HG02759 (cell line): ENCODE measurements around the gene ERMN.

Experiments used
- ATAC-seq: cut with Tn5 transposase; IDR thresholded peaks from one replicate; pipeline ENCODE4 v1.9.1; 2021; ENCODE audit warnings: mild to moderate bottlenecking, moderate library complexity; ENCODE audit not compliant: unreplicated experiment

ERMN gene

GRCh38 chr2:157333304-157334047, 7.9 kb upstream of the ERMN start:
- ATAC-seq, result no peak

GRCh38 chr2:157329524-157329923, 3.9 kb upstream of the ERMN start:
- no peak for ATAC-seq

DNA sequence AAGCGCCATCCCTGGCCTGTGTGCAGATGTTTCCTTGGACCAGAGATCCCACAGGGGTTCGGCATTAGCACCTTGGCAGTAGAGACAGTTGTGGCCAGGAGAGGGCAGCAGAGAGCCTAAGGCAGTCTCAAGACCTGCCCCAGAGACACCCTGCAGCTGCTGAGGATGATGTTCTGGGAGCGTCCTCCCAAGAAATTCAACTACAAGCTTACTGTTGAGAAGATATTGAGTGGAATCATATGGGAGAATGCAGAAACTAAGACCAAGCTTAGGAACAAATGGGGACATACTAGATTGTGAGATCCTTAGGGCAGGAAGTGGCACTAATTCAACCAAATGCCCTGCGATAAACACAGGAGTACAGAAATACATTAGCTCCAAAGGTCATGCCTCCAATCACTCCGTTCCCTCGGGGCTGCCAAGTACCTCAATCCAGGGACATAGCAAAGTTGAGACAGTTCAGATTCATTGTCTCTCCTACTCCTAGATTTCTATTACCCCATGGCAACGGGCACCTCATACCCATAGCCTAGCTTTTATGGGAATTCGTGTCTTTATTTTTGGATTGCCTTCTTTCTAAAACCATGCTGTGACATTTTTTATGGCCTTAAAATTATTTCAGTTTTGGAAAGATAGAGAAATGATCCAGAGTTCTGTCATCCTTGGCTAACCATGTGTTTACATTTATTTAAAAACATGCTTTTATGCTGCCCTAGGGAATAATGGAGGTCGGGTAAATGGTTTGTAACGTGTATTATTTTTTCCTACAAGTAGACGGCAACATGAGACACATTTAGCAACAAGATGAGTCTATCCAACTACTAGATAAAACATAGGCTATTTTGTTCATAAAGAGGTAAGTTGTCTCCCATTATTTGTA, 2.2 kb upstream of the ERMN start:
- ATAC-seq, result peak; percentile 99

GRCh38 chr2:157327200-157327599, 1.6 kb upstream of the ERMN start:
- ATAC-seq, result peak; percentile 38

GRCh38 chr2:157326698-157327097, 1.1 kb upstream of the ERMN start:
- ATAC-seq, result no peak

DNA sequence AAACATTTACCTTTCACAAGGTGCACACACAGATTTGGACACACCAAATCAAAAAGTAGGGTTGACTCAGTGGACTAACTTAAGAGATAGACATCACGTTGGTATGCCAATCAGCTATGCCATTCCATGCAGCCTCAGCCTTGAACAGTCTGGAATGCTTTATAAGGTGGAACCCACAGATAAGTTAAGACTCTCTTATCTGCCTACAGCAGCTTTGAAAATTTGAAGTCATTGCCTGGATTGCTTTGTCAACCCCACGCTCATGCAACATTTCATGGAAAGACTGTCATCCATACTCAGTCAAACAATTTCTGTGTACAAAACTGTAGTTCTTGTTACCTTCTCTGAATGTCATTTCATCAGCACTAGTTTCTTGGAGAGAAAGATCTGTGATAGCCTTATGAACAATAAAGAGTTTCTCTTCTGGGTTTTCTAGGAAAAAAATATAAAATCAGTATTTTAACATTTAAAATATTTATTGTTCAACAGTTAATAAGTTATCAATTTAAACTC, 1.2 kb downstream of the ERMN start:
- no peak for ATAC-seq

GRCh38 chr2:157322432-157322831, 3.2 kb downstream of the ERMN start:
- ATAC-seq, result no peak

- ATAC-seq, result no peak
Observed at GRCh38 chr2:157321466-157321865, 4.2 kb downstream of the ERMN start.

GRCh38 chr2:157320409-157320808, 5.2 kb downstream of the ERMN start:
- ATAC-seq, result no peak

DNA sequence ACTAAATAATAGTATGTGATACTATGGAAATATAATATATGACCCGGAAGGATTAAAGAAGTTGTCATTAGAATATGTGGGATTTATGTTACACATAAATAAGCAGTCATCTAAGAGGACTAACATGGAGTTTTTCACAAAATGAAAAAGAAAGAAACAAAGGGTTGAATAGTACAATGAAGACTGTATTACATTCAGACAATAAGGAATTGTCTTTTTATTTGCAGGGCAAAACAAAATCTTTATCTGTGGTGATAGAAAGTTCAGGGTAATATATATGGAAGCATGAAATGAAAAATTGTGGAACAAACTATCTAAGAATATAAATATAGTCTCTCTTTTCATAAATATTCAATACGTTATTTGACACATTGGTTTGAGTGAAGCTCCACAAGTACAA, 5.8 kb downstream of the ERMN start:
- ATAC-seq, result no peak

- no peak for ATAC-seq
Observed at GRCh38 chr2:157318884-157319283, 6.7 kb downstream of the ERMN start.

DNA sequence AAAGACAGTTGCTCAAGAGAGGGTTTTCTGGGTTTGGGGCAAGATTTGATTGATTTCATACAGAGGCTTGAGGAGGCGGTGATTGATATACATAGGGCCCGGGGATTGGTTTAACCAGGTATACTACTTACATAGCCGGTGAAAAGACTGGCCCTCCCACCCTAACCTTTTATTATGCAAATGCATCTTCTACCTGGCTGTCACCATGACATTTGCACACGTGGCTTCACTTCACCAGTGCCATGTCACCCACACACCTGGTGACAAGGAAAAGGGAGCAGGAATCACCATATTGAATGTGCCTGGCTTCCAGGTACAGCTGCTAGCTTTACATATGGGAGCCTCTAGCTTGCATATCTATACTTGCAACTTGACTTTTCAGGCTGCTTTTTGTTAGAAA, 9.7 kb downstream of the ERMN start:
- ATAC-seq, result no peak

DNA sequence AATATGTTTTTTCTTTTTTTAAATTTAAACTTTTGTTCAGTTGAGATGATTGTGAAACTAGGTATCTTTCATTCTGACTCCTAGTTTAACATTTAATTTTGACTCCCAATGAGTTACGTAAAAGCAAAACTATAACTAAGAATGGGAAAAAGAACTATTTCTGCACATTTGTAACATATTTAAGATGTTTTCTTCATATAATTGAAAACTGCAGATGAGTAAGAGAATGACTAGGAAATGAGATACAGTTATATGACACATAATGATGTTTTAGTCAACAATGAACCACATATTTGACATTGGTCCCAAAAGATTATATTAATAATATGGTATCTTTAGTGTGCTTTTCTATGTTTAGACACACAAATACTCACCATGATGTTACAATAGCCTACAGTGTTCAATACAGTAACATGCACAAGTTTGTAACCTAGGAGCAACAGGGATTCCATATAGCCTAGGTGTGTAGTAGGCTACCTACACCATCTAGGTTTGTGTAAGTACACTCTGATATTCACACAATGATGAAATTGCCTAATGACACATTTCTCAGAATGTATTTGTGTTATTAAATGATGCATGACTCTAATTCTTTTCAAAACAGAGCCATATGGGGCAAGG, 12.6 kb downstream of the ERMN start:
- peak; percentile 68 for ATAC-seq

GRCh38 chr2:157311706-157312105, 13.9 kb downstream of the ERMN start:
- no peak for ATAC-seq

DNA sequence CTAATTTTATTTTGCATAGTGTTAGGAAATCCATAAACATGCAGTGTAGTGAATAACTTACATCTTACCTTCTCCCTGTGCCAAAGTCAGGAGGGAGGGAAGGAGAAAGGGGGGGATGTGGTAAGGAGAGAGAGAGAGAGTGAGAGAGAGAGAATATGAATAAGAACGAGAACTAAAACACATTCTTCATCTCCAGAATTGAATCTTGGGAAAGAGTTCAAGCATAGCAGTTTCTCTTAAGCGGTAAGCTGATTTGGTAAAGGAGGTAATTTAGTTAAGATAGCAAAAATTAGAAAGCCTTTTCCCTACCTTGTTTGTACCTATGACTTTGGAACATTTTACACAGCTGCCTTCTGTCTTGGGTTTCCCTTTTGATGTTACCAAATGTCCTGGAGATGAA, 15.7 kb downstream of the ERMN start:
- no peak for ATAC-seq

- ATAC-seq, result no peak
Observed at GRCh38 chr2:157307021-157307420, 18.6 kb downstream of the ERMN start.

GRCh38 chr2:157305723-157306110, 19.9 kb downstream of the ERMN start:
- ATAC-seq, result no peak

- no peak for ATAC-seq
Observed at GRCh38 chr2:157304811-157305722, 20.6 kb downstream of the ERMN start.

DNA sequence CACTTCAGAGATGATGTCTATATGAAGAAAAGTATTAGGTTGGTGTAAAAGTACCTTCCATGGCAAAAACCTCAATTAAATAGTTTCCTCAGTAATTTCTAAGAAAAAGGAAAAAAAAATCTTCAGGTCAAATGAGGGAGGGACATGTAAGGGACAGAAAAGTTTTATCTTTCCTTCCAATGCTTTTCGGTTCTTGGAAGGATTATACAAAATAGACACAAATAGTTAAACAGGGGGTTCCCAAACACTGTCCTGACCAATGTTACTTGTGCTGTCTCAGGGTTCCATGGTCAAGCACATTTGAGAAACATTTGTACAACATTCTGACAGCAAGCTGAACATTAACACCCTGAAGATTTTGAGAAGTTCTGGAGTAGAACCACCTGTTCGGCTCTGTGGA, 22.0 kb downstream of the ERMN start:
- ATAC-seq, result no peak

DNA sequence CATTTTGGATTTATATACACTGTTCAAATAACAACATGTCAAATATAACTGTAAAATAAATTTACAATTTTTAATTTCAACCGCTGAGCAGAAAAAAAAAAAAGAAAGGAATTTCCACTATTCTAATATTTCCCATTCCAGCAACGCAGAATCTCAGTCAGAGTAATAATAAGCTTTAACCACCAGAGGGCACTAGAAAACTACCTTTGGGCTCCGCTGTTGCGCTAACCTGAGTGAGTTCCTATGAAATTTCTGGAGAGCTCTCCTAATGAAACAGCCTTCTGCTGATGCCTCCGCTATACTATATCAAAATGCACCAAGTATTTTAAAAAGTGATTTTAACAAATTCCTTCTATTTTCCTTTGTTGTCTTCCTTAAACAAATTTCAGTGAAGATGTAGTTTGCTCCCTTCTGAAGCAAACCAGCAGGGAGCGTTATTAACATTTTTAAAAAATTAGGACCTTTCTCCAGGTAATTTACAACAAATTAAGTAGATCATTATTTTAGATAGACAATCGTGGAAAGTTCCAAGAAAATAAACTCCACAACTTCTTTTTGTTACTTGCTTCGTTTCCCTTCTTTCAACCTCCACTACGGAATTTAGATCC, 23.0 kb downstream of the ERMN start:
- ATAC-seq, result peak; percentile 81
